ENCODE measurements around the gene LAMA5.

The LAMA5 gene

GRCh38 chr20:62406635-62407176 is 39.6 kb upstream of the LAMA5 start:
- H3K36me3 Mint-ChIP-seq: no peaks in the 10 kb centered on the region
- H3K4me1 Mint-ChIP-seq (ENCODE audit: low read depth): peaks cover 25% of the 10 kb centered on the region
- peak overlapping the region; percentile 78 for H3K4me3 Mint-ChIP-seq
- H3K27me3 Mint-ChIP-seq: no peaks in the 10 kb centered on the region
- H3K9me3 Mint-ChIP-seq (ENCODE audit: low read depth): no peaks in the 10 kb centered on the region
- no peak overlapping the region for H3K27ac Mint-ChIP-seq

GRCh38 chr20:62405981-62406513 is 38.9 kb upstream of the LAMA5 start:
- H3K27ac Mint-ChIP-seq: no peak overlapping the region
- H3K9me3 Mint-ChIP-seq (ENCODE audit: low read depth): no peaks in the 10 kb centered on the region
- H3K36me3 Mint-ChIP-seq: no peaks in the 10 kb centered on the region
- peak overlapping the region; percentile 78 for H3K4me3 Mint-ChIP-seq
- H3K27me3 Mint-ChIP-seq: no peaks in the 10 kb centered on the region
- H3K4me1 Mint-ChIP-seq (ENCODE audit: low read depth): peaks cover 25% of the 10 kb centered on the region

GRCh38 chr20:62405108-62405980 is 38.2 kb upstream of the LAMA5 start:
- Mint-ChIP-seq H3K27me3 (no peaks in the 10 kb centered on the region), H3K36me3 (no peaks in the 10 kb centered on the region), H3K9me3 (ENCODE audit: low read depth) (no peaks in the 10 kb centered on the region), H3K27ac (no peak overlapping the region), H3K4me1 (ENCODE audit: low read depth) (peaks cover 25% of the 10 kb centered on the region), H3K4me3 (peak overlapping the region; percentile 78)

- Mint-ChIP-seq H3K9me3 (ENCODE audit: low read depth) (no peaks in the 10 kb centered on the region), H3K4me1 (ENCODE audit: low read depth) (peaks cover 22% of the 10 kb centered on the region), H3K4me3 (peak overlapping the region; percentile 32), H3K36me3 (no peaks in the 10 kb centered on the region), H3K27ac (no peak overlapping the region), H3K27me3 (no peaks in the 10 kb centered on the region)
Observed at GRCh38 chr20:62404761-62405107, 37.6 kb upstream of the LAMA5 start.

GRCh38 chr20:62404112-62404665 is 37.1 kb upstream of the LAMA5 start:
- Mint-ChIP-seq H3K36me3 (no peaks in the 10 kb centered on the region), H3K27me3 (no peaks in the 10 kb centered on the region), H3K27ac (no peak overlapping the region), H3K4me3 (no peak overlapping the region), H3K4me1 (ENCODE audit: low read depth) (peaks cover 18% of the 10 kb centered on the region), H3K9me3 (ENCODE audit: low read depth) (no peaks in the 10 kb centered on the region)

- Mint-ChIP-seq H3K4me3 (no peak overlapping the region), H3K27ac (no peak overlapping the region), H3K27me3 (no peaks in the 10 kb centered on the region), H3K9me3 (ENCODE audit: low read depth) (no peaks in the 10 kb centered on the region), H3K4me1 (ENCODE audit: low read depth) (peaks cover 18% of the 10 kb centered on the region), H3K36me3 (no peaks in the 10 kb centered on the region)
Observed at GRCh38 chr20:62403331-62403730, 36.2 kb upstream of the LAMA5 start.

GRCh38 chr20:62402456-62403150 is 35.5 kb upstream of the LAMA5 start:
- Mint-ChIP-seq H3K9me3 (ENCODE audit: low read depth) (no peaks in the 10 kb centered on the region), H3K27me3 (no peaks in the 10 kb centered on the region), H3K4me3 (no peak overlapping the region), H3K36me3 (no peaks in the 10 kb centered on the region), H3K4me1 (ENCODE audit: low read depth) (peaks cover 18% of the 10 kb centered on the region), H3K27ac (no peak overlapping the region)

- H3K27ac Mint-ChIP-seq: no peak overlapping the region
- H3K27me3 Mint-ChIP-seq: no peaks in the 10 kb centered on the region
- no peak overlapping the region for H3K4me3 Mint-ChIP-seq
- peaks cover 18% of the 10 kb centered on the region for H3K4me1 Mint-ChIP-seq (ENCODE audit: low read depth)
- H3K36me3 Mint-ChIP-seq: no peaks in the 10 kb centered on the region
- H3K9me3 Mint-ChIP-seq (ENCODE audit: low read depth): no peaks in the 10 kb centered on the region
Observed at GRCh38 chr20:62401331-62401779, 34.2 kb upstream of the LAMA5 start.

GRCh38 chr20:62400541-62400940 is 33.4 kb upstream of the LAMA5 start:
- H3K36me3 Mint-ChIP-seq: no peaks in the 10 kb centered on the region
- H3K9me3 Mint-ChIP-seq (ENCODE audit: low read depth): no peaks in the 10 kb centered on the region
- no peak overlapping the region for H3K4me3 Mint-ChIP-seq
- no peak overlapping the region for H3K27ac Mint-ChIP-seq
- peaks cover 11% of the 10 kb centered on the region for H3K4me1 Mint-ChIP-seq (ENCODE audit: low read depth)
- no peaks in the 10 kb centered on the region for H3K27me3 Mint-ChIP-seq

GRCh38 chr20:62400021-62400420 is 32.9 kb upstream of the LAMA5 start:
- H3K4me3 Mint-ChIP-seq: no peak overlapping the region
- no peaks in the 10 kb centered on the region for H3K9me3 Mint-ChIP-seq (ENCODE audit: low read depth)
- no peak overlapping the region for H3K27ac Mint-ChIP-seq
- H3K27me3 Mint-ChIP-seq: no peaks in the 10 kb centered on the region
- H3K36me3 Mint-ChIP-seq: no peaks in the 10 kb centered on the region
- peaks cover 6% of the 10 kb centered on the region for H3K4me1 Mint-ChIP-seq (ENCODE audit: low read depth)

GRCh38 chr20:62398120-62398821 is 31.2 kb upstream of the LAMA5 start:
- no peak overlapping the region for H3K4me3 Mint-ChIP-seq
- no peaks in the 10 kb centered on the region for H3K9me3 Mint-ChIP-seq (ENCODE audit: low read depth)
- peaks cover 1% of the 10 kb centered on the region for H3K4me1 Mint-ChIP-seq (ENCODE audit: low read depth)
- H3K27ac Mint-ChIP-seq: no peak overlapping the region
- no peaks in the 10 kb centered on the region for H3K36me3 Mint-ChIP-seq
- no peaks in the 10 kb centered on the region for H3K27me3 Mint-ChIP-seq

- H3K36me3 Mint-ChIP-seq: no peaks in the 10 kb centered on the region
- H3K4me1 Mint-ChIP-seq (ENCODE audit: low read depth): no peaks in the 10 kb centered on the region
- H3K27me3 Mint-ChIP-seq: no peaks in the 10 kb centered on the region
- no peak overlapping the region for H3K4me3 Mint-ChIP-seq
- no peaks in the 10 kb centered on the region for H3K9me3 Mint-ChIP-seq (ENCODE audit: low read depth)
- H3K27ac Mint-ChIP-seq: no peak overlapping the region
Observed at GRCh38 chr20:62396367-62397239, 29.5 kb upstream of the LAMA5 start.

GRCh38 chr20:62395311-62396242 is 28.5 kb upstream of the LAMA5 start:
- no peak overlapping the region for H3K27ac Mint-ChIP-seq
- no peak overlapping the region for H3K4me3 Mint-ChIP-seq
- no peaks in the 10 kb centered on the region for H3K9me3 Mint-ChIP-seq (ENCODE audit: low read depth)
- no peaks in the 10 kb centered on the region for H3K27me3 Mint-ChIP-seq
- no peaks in the 10 kb centered on the region for H3K36me3 Mint-ChIP-seq
- H3K4me1 Mint-ChIP-seq (ENCODE audit: low read depth): no peaks in the 10 kb centered on the region
